GM21825 (cell line): ENCODE results near the gene RNLS.
"Not testable (repeated sequence)": the region's sequence is repeated elsewhere in the genome, so short reads cannot be mapped to it uniquely, and the experiment has no call there.

Experiments used
- ATAC-seq: cut with Tn5 transposase; IDR thresholded peaks from one replicate; pipeline ENCODE4 v1.9.1; 2021; ENCODE audit warnings: mild to moderate bottlenecking, moderate library complexity; ENCODE audit not compliant: unreplicated experiment

The RNLS gene

DNA sequence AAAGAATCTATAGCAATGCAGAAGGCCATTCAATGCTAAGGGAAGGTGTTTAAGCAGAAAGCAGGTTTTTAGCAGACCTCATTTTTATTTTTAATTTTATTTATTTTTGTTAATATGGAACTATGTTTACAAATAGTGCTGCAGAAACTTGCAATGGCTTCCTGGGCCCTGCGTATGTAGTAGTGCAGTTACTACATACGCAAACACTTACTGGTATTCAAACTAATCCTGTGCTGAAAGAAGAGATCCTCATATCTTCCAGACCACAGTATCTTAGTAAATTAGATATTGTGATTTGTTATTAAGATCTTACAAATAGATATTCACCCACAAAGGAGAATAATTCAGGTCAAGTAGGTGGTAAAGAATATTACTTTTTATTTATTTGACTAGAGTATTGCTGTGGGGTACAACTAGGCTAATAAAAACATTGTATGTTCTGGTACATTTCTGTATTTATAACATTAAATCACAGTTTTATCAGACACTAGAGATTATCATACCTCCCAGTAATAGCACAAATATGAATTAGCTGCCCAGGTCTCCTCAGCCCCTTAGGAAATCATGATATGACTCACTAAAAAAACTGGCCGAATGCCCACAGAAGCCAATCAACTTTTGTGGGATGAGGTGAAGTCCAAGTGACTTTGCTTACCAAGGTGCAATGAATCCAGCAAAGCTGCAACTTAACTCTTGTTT, 57.6 kb downstream of the RNLS start:
- no peak for ATAC-seq

DNA sequence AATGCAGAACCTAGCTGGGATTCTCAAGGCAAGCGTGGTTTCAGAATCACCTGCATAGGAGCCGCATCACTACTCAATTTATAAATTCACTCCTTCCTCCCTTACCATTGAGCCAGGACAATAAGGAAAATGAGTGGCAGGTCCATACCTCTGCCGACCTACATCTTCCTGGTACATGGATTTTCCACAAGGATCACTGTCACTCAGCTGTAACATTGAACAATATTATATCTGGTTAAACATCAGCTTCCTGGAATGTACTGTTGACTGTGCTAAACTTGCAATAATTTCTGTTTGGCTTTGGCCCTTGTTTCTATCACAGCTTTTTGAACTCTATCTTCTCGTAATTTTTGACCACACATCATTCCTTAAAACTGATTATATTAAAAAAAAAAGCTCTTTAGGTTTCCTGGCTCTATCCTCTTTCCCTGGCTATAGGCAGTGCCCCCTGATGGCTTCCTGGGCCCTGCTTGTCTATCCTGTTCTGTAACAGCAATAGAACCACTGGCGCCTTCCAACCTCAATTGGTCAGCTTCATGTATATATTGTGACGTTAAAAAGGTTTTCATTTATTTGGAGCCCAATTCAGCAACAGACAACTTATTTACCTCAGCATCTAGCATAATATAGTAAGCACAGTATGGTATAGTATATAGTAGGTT, 59.2 kb downstream of the RNLS start:
- no peak for ATAC-seq

- no peak for ATAC-seq
Observed at GRCh38 chr10:88522715-88523114, 60.4 kb downstream of the RNLS start.

GRCh38 chr10:88521791-88522190, 61.3 kb downstream of the RNLS start:
- ATAC-seq = no peak

DNA sequence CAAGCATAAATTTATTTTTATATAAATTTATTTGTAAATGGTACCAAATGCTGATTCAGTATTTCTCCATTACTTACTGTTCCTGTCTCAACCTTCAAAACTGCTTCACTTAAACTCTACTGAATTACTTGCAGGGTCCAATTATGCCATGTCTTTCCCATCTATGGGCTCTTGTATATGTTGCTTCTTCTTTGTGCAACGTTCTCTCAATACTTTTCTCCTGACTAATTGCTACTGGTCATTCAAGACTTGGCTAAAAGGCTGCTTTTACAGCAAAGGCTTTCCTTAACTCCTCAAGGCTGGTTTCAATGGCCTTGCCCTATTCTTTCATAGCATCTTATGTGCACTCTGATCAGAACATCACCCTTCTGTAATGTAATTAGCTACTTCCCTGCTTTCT, 67.9 kb downstream of the RNLS start:
- ATAC-seq = no peak

GRCh38 chr10:88512599-88512998, 70.5 kb downstream of the RNLS start:
- no peak for ATAC-seq

DNA sequence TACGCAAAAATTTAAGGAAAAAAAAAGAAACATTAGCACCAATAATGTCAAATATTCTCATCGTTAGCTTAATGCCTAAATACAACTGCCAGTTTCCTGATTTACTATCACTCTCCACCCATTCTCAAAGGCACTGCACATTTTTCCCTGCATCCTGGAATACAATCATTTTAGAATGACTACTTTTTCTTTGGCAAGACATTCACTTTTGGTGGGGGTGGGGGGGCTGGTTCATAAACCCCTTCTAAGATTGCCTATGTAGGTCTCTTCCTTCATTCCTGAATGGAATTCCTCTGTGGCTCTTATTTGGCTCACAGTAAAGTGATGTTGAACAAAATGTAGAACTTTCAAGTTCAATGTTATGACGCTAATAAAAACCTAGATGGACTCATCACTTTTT, 74.3 kb downstream of the RNLS start:
- no peak for ATAC-seq

DNA sequence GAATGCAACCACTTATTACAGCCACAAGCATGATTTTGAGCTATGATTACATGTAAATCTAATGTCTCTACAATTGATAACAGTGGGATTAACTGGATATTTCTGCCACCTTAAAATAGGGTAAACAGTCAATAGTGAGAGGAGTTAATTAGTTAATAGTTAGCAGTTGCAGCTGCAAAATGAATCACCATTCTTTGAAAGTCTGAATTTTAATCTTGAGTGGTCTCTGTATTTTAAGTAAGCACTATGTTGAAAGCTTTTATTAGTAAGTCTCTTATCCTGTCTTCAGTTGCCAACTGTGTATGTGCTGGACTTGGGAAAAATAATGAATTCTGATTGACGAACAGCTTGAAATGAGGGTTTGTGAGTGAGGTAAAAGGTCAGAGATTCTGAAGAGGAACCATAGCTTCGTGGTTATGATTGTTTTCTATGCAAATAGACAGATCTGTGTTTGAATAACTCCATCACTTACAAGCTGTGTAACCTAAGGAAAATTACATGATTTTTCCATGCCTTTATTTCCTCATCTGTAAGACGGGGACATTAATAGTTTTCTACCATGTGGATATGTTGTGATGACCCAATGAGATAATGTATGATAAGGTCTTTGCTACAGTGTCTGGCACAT, 75.2 kb downstream of the RNLS start:
- no peak for ATAC-seq

DNA sequence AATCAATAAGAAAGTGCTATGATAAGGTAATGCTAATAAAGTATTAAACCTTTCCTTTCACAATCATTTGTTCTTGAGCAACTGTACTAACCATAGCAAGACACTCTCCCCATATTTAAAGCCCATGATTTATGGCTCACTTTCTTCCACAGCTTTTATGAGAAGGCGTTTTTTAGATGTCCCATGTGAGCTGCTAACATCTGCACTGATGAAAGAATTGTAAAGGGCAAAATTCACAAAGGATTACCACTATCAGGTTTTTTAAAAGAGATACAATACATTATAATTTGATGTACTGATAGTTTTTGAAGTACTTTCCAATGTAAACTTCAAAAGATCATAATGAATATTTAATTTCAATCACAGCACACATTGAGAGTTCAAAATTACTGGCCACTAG, 75.7 kb downstream of the RNLS start:
- no peak for ATAC-seq

DNA sequence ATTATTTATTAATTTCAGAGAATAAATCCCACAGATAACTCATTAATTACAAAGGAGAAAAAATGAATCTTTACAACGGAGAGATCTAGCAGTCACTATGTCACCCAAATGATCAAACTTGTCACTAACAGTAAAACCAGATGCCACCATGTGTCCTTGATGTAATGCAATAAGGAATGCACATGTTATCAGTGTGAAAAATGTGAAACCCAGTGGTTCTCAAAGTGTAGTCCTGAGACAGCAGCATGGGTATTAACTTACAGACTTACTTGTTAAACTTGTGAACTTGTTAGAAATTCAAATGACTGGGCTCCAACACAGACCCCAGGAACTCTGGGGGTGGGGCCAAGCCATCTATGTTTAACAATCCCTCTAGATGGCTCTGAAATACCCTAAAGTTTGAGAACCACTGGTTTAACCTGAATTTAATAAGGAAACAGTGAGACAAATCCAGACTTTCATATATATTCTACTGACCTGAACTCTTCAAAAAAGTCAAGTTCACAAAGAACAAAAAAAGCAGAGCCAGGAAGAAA, 77.4 kb downstream of the RNLS start:
- no peak for ATAC-seq

GRCh38 chr10:88505265-88505664, 77.9 kb downstream of the RNLS start:
- no peak for ATAC-seq

DNA sequence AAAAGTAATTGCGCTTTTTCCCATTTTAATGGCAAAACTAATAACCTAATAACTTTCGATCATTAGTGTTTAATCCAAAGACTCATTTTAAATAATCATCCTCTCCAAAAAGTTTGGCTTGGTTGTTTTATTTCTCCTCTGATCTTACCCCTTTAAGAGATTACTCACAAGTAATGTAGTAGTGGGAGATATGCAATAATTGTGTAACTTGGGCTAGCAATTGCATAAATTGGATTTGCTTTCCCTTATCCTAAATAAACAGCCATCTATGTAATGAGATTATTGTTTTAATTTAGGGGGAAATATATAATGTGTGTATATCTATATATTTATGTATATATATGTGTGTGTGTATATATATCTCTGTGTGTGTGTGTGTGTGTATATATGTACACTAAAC, 82.5 kb downstream of the RNLS start:
- ATAC-seq = no peak

- no peak for ATAC-seq
Observed at GRCh38 chr10:88499569-88500470, 83.3 kb downstream of the RNLS start.

GRCh38 chr10:88497913-88498312, 85.2 kb downstream of the RNLS start:
- no peak for ATAC-seq

DNA sequence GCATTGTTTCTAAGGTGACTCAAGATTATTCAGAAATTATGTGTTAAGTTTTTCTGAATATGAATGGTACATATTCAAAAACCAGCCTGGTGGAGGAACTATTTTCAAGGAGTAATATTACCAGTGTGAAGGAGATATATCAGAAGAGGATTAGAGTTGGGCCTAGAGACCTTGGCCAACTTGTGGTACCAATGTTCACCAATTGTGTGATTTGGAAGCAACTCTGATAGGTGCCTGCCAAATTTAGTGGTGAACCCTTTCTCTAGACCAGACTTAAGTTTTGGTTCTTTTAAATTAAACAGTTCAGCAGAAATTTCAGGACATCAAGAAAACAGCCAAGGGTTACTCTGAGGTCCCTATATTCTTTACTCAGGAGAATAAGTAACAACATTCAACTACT, 88.6 kb downstream of the RNLS start:
- no peak for ATAC-seq

- ATAC-seq = no peak
Observed at GRCh38 chr10:88493691-88494483, 89.2 kb downstream of the RNLS start.

- no peak for ATAC-seq
Observed at GRCh38 chr10:88491314-88491713, 91.8 kb downstream of the RNLS start.

DNA sequence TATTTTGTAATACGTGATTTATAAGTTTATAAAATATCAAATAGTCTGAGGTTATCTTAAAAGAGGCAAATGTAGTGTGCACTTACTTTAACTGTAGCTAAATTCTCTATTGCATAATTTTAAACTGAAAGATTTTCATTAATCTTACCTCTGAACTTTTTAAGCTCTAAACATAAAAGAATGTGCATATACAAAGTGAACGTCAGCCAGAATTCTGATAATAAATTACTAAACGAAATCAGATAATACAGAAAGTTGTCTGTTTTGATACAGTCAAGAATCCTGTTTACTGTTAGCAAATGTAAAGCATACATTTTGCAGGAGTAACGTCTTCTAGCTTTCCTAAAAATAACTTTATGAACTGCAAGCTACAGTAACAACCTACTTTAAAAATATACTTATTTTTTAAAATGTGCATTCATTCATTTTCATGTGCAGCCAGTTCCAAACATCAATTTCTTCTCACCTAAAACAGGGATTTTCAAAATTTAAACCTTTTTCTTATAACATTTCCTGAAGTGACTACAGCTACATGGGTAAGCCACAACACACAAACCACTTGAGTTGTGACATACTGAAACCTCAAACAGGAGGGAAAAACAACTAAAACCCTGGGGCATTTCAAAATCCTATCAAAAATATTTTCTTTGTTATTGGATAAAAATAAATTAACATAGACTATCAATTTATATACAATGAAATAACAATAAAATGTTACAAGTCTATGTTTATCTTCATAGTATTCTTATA, 92.7 kb downstream of the RNLS start:
- no peak for ATAC-seq

DNA sequence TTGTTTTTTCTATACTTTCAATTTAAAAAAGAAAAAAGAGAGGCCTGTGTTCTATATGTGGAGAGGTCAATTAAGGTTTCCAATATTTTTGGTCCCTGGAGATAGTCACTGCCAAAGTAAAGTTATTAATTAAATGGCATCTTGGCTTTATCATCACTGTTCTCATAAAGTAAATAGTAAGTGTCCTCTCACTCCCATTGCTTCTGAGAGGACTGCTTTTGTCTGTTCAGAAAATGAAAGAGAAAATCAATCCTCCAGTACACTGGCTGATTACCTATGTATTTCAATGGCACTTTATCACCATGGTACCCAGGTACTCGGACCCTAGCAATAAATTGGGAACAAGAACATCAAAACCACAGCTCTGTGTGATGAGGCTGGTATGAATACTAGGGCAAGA, 94.0 kb downstream of the RNLS start:
- no peak for ATAC-seq

GRCh38 chr10:88486816-88487215, 96.3 kb downstream of the RNLS start:
- not testable (repeated sequence) for ATAC-seq
